Bronchus fibroblast of lung (primary cell): ENCODE measurements around the gene KLLN. TPM values are rescaled to one million over a fixed set of nuclear protein-coding genes. Genes with fewer than 3 reads are reported as not detected.

Experiments
- total RNA-seq: library from RNA; depleted of rRNA; stranded (reverse); fragments of >200 nt; gene quantifications from 2 replicates; pipeline ENCODE4 v1.2.3, GENCODE V29; 2015

The KLLN gene
- total RNA-seq, result 0.30 and 0.34 TPM in 2 replicates

GRCh38 chr10:87863053-87863943 lies at the start of gene KLLN, which contains the start of gene PTEN:
Gene KLLN, minus strand, starts transcription at chr10:87863533. Its CDS starts 1,046 bp downstream, at chr10:87862487.
Gene PTEN, plus strand, starts transcription at chr10:87863625. Its CDS starts 845 bp downstream, at chr10:87864470.

GRCh38 chr10:87817609-87818504 lies 45.5 kb downstream of the KLLN start, which contains the start of gene ATAD1:
Gene ATAD1, minus strand, starts transcription at chr10:87818226. Its CDS starts 3,627 bp downstream, at chr10:87814599.

Other genes starting within 250 kb of the KLLN start
- gene PAPSS2, start 203.7 kb downstream of the KLLN start, total RNA-seq, result 39.5 and 41.7 TPM in 2 replicates
- gene ATAD1, start 45.3 kb downstream of the KLLN start, total RNA-seq, result 17.7 and 18.8 TPM in 2 replicates
- 29.4 and 37.6 TPM in 2 replicates for gene PTEN, start 92 bp upstream of the KLLN start, total RNA-seq